Measurements from ENCODE around the gene SPON1.
"Not testable (repeated sequence)": the region's sequence is repeated elsewhere in the genome, so short reads cannot be mapped to it uniquely, and the experiment has no call there.

Gene SPON1

DNA sequence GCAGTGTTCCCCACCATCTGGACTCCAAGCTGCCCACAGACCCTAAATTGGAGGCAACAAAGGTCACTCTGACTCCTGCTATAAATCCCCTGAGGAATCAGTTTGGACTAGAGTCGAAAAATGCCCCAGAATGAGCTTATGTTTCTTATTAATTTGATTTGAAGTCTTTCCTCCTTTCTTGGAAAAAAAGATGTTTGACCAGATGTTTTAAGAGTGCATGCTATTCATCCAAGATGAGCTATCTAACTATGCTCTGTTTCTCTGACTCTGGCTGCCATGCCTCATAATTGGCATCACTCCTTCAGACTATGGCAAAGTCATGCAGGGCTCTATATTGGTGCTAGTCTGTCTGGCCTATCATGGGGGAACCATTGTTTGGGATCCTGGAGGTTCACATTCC lies 174.0 kb downstream of the SPON1 start:
- DNase-seq: no peak

DNA sequence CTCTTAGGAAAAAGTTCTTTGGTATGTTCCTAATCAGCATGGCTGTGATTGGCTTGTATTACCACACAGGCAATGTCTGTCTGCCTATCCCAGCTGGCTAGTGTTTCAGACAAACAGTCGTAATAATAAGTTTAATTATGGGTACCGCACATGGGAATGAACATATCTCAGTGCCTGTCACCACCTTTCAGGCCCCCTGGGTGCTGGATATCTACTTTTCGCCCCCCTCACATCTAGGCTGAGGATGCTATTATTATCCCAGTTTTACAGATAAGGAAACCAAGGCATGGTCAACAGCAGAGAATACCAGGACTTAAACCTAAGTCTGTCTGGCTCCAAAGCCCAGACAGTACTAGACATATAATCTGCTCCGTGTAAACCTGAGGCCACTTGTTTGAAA lies 174.8 kb downstream of the SPON1 start:
- no peak for DNase-seq

DNA sequence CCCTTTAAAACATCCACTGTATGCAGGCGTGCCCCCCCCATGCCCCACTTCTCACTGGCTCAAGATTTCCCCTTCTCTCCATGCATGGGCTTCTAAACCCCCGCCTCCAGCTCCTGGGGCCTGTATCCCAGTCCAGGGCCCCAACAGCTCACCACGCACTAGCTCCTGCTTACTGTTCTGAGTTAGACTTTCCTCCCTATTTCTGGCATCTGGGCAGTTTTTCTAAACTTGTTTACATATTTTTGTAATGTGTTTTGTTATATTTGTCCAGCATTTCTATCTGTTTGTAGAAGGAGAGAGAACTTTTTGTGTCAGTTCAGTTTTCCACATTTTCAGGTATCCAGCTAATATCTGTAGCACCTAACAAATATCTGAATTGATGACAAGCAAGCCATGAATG lies 178.5 kb downstream of the SPON1 start:
- no peak for DNase-seq

DNA sequence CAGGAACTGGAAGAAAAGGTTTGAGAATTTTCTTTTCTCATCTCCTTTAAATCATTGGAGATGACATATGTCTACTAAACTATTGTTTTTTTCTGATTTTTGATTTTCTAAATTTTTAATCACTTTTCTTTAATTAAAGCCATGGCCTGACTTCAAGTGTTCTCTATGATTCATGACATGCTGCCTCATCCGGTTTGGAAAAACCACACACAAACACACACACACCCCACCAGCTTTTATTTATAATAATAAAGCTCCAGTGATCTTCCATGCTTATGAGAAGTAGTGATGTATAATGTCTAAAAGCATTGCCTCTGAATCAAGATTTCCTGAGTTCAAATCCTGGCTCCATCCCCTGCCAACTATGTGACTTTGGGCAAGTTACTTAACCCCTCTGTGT lies 179.2 kb downstream of the SPON1 start:
- DNase-seq: no peak

DNA sequence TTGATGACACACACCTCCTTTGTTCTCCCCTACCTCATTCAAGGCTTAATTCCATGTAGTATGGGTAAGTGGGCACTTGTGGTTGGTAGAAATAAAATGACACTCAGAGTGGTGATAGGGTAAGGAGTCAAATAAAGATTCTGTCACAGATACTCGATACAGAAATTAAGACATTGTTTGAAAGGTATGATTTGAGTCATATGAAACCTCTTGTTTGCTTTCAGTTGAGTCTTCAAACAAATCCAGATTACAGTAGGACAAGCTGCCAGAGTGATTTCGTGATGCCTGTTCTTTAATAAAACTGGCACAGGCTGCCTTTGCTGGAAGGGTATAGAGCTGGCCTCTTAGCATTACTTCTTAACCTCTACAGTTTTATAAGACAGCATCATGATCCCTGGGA lies 182.4 kb downstream of the SPON1 start:
- no peak for DNase-seq

DNA sequence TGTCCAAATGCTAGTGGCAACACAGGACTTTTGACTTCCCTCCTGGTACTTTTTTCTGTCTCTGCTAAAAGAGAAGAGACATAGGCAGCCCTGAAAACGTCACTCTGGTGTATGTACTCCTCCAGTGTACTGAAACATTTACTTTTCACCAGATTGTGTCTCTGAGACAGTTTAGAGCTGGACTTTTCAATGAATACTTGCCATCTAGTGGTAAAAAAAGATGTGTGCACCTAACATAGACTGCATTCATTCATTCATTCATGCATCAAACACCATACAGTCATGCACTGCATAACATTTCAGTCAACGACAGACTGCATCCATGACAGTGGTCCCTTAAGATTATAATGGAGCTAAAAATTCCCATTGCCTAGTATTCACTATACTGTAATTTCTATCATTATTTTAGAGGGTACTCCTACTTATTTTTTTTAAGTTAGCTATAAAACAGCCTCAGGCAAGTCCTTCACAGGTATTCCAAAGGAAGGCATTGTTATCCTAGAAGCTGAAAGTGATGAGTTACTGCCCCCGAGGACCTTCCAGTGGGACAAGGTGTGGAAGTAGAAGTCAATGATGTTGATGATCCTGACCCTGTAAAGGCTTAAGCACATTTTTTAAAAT lies 186.2 kb downstream of the SPON1 start:
- peak; percentile 33 for DNase-seq

DNA sequence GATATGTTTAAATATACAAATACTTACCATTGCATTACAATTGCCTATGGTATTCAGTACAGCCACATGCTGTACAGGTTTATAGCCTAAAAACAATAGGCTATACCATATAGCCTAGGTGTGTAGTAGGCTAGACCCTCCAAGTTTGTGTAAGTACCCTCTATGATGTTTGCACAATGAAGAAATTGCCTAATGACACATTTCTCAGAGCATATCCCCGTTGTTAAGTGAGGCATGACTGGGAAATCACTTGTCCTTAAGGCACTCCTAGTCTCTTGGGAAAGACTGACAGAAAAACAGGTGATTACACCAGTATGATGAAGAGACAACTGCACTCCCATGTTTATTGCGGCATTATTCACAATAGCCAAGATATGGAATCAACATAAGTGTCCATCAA lies 187.2 kb downstream of the SPON1 start:
- DNase-seq: no peak

DNA sequence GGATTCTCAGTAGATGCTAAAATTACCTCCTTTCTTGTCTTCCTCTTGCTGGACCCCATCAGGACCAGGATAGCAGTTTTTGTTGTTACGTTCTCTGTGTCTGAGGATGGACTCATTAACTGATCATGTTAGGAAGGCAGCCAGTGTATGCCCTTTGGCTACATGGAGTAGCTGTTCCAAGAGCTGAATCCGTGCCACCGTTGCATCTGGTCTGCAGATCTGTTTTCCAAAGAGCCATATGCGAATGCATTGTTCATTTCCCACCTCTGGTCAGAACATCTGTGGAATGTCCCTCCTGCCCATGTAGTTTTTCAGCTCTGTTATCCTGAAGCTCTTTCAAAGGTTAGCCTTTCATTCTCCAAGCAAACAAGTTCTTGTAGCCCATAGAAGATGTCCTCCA lies 188.4 kb downstream of the SPON1 start:
- DNase-seq: no peak

DNA sequence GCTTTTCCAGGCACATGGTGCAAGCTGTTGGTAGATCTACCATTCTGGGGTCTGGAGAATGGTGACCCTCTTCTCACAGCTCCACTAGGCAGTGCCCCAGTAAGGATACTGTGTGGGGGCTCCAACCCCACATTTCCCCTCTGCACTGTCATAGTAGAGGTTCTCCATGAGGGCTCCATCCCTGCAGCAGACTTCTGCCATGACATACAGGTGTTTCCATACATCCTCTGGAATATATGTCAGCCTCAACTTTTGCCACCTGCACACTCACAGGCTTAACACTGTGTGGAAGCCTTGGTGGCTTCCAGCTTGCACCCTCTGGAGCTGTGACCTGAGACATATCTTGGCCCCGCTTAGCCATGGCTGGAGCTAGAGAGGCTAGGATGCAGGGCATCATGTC lies 191.6 kb downstream of the SPON1 start:
- not testable (repeated sequence) for DNase-seq

DNA sequence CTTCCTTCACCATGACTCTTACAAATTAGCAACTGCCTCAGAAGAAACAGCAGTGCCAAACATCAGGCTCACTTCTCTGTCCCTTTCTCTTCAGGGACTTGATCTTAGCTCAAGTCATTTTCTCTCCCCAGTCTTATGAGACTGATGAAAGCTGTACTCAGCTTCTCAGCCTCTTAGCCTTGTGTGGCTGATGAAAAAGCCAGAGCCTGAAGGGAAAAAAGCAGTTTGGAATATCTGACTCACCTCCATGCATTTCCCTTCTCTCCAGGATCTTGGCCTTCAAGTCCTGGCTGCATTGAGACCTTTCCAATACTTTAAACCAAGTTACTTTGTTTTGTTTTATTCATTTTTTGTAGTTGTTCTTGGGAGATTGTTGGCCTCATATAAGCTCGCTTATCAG lies 195.9 kb downstream of the SPON1 start:
- no peak for DNase-seq

DNA sequence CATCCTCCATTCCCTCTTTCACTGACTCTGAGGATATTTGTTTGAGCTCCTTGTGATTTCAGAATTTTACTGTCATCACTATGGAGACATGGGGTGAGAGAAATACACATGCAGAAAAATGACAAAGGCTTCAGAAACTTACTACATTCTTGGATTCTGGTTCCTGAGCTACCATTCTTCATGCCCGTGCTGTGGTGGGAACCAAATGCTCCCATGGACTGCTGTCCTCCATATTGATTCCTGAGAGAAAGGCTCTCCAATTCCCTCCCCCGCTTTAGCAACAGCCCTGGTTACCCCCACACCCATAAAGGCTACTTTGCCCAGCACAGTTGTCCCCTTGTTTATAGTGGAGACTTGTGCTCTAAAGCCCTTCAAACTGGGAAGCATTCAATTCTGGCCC lies 201.1 kb downstream of the SPON1 start:
- no peak for DNase-seq

DNA sequence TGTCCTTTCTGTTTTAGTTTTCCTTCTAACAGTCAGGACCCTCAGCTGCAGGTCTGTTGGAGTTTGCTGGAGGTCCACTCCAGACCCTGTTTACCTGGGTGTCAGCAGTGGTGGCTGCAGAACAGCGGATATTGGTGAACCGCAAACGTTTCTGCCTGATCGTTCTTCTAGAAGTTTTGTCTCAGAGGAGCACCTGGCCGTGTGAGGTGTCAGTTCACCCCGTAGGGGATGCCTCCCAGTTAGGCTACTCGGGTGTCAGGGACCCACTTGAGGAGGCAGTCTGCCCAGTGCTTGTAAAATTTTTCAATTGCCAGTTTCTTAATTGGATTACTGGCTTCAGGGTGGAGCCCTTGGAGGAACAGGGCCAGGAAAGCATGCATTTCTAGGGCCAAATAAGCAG lies 211.2 kb downstream of the SPON1 start:
- DNase-seq: not testable (repeated sequence)

DNA sequence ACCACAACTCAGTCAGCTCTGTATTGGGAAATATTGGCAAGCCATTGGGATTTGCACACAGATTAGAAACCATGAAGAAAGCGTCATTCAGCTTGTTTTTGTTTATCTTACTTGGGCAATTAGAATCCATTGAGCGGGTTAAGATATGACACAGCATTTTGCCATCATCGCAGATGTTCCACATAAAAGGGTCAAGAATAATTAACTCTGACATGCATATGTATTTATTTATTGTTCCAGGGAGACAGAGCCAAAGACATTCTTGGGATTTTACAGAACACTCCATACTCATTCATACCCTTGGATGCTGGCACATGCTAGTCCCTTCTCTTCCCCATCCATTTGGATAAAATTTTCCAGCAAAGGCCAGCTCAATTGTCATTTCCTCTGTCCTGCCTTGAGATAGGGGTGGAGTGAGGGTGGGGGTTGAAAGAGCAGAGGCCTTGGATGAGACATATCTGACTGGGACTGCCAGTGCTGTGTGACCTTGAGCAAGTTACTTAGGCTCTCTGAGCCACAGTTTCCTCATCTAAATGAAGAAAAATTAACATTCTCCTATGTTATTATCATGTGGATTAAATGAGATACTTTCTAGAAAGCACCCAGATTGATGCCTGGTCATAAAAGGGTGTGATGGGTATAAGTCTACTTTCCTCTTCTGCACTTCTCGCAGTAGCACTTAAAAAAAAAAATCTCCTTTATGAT lies 216.7 kb downstream of the SPON1 start:
- DNase-seq: no peak

DNA sequence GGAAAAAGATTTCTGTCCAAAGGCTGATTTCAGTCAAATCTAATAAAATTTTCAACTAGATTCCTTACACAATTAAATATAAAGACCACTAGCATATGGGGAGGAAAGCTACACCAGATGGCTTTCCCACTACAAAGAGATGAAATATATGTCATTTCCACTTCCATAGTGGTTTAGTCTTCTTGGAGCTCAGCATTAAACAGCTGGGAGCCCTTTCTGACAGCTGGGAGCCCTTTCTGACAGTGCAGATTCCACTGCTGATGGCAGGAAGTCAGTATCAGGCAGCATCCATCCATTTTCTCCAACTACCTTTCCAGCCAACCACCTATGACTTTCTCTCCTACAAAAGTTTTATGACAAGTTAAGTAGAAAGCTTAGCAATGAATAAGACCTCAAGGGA lies 218.6 kb downstream of the SPON1 start:
- DNase-seq: no peak

DNA sequence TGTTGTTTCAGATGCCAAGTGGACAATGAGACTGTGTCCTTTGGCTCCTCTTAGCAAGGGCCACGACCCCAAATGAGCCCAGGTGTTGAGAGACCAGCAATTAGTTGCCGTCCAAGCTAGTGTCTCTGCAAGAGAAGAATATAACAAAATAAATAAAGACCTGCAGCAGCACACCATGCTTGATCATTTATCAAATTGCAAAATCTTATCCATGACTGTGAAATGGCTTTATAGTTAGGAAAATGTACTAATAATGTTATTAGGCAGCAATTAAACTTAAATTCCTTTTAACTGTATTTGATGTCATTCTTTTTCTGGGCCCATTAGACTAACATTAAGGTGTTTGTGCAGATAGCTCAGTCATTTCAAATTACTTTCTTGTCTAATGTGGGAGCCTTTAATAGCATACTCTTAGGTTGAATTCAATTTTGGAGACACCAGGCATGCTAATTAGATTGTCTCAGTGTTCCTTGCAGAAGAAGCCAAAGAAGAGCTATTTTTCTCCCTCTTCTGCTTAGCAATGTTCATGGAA lies 220.4 kb downstream of the SPON1 start:
- no peak for DNase-seq

DNA sequence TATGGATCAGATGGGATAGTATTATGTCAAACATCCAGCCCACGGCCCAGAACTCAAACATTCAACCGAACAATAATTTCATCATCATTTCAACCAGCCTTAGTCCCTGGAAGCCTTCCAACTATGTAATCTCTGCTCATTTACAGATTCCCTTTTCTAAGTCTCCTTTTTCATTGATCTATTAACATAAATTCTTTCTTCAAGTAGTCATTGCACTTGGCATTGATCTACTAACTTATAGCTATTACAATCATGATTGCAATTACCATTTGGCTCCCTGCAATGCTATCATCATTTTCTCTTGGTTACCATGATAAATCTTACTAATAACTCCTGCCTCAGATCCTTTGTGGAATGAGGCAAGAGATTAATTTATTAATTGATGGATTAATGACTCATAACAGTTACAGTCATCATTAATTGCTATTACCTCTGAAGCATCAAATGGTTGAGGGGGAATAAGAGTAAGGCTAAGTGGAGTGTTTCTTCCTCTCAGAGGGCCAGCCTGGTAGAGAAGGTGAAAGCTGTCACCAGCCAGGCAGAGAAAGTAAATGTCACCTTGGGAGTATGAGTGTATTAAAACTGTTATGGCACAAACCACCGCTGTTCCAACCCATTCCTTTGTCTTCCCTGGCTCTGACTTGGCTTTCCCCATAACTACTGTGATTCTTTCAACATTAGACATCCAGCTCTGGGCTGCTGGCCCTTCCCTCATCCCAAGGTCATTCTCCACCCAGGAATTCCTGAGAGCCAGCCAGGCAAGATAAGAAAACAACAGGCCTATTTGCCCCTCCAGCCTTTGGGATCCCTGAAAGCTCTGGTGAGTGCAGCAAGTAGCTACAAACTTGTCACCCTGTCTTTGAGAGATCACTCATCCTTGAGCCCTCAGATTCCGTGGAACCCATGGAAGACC lies 221.8 kb downstream of the SPON1 start:
- no peak for DNase-seq

DNA sequence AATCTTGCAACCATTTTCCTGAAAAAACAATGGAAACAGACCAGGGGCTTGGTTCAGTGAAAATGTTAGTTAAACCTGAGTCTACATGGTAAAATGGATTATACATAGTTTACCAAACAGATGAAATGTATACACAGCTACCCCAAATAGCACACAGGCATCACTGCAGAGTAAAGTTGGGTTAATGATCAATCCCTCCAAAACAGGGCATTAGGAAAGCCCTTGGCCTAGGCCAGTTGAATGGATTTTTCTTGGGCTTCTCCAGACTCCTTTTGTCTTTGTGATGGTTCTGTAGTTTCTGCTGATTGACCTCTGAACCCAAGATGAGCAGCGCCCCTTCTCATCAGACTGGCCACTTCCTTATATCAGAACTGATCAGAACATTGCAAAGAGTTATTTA lies 222.9 kb downstream of the SPON1 start:
- DNase-seq: no peak

DNA sequence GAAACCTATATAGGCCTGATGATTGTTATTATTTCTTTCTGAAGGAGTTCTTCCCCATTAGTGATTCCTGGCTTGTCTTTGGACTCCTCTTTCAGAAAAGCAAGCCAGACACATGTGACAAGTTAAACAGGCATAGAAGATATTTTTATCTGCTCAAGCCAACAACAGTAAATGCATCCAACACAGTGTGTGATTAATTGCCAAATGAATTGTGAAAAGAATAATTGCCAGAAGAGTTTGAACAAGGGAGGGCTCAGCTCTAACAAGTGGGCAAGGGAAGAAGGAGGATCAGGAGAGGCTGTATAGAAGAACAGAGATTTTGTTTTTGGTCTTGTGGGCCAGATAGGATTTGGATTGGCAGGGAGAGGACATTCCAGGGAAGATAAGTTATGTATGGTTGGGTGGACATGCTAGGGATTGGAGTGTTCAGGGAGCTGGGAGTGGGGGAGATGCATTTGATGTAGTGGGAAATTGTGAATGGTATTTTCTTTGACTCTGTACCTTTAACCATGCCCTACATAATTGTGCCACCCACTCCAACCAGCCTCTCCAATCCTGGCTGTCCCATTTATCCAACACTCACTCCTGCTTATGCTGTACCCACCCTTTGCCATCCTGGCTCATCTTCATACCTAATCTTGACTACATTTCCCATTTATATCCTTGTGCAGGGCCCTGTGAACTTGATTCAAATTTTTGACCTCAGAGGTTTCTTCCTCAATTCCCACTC lies 223.7 kb downstream of the SPON1 start:
- DNase-seq: no peak

DNA sequence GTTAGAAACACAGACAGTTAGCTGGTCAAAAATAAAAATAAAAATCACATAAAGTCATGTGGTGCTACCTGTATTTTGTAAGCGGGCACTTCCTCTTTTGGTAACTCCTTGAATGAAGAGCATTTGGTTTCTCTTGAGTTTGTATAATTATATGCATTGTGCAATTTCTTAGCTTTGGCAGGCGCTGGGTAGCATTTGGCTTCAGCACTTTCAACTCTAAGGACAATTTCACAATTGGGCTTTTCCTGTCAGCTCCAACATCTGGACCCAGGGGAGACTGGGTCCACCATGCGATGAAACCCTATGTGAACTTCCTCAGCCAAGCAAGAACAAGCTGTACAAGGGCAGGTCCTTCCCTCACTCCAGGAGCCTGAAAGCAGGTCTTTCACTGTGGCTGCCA lies 227.4 kb downstream of the SPON1 start:
- DNase-seq: no peak

DNA sequence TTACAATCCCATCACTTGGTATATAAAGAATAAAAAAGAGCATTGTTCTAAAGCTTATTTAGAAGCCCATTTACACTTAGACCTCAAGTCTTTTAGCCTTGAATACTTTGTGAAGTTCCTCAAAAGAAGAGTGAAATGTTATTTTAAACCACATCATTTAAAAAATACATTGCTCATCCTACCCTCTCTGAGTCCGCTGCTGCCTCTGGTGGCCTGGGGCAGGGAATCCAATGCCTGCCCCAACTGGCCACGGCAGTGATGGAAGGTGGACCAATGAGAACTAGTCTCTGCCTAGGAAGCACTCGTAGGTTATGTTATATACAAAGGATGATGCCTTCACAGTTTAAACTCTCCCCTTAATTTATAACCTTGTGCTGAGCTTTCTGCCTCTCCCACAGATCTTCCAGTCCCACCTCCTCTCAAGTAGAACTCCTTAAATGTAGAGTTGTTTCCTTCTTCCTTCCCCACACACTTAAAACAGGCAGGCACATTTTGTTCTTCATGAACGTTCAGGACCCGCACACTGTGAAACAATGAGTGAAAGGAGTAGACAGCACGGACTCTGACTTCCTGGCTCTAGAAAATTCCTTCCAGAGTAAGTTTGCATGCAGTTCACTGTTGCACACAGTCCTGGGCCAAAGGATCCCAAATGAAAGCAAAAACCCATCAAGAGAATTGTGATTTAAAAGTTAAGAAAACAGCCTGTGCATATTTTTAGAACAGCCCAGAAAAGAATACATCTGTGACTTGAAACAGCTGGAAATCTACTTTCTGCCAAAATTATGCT lies 228.7 kb downstream of the SPON1 start:
- DNase-seq: no peak

DNA sequence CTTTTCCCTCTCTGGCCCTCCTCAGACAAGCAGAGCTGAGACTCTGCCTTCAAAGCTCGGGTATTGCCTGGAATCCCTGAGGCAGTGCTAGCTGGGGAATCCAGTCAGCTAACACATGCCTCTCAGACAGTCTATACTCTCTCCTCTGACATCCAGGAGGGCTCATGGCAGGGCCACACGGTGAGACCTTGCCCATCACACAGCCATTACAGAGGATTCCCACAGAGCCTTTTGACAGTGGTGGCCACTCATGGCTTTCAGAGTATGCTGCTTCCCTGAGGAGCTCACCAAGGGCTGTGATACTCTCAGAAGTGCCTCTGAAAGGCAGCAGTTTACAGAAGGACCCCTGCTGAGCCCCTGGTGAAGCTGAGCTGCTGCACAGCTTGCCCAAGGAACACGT lies 231.1 kb downstream of the SPON1 start:
- no peak for DNase-seq

All from central memory CD4-positive, alpha-beta T cell (primary cell).